GM18951 (cell line): ENCODE results near the gene TCF19.

ENCODE experiments used
- POLR2A ChIP-seq: IDR thresholded peaks from 4 replicates; pipeline ENCODE4 v1.6.1; 2011; ENCODE audit warnings: mild to moderate bottlenecking; ENCODE audit not compliant: insufficient read length, insufficient read depth; ENCODE audit errors: extremely low read depth
- in situ Hi-C: fragments of 300-500 bp; cut with MboI; formaldehyde crosslinking; loops from one replicate; pipeline ENCODE4 v1.12.0; 2022; ENCODE audit warnings: low sequenced_read_pairs, mixed read lengths, inconsistent platforms; ENCODE audit not compliant: unreplicated experiment

The TCF19 gene

DNA sequence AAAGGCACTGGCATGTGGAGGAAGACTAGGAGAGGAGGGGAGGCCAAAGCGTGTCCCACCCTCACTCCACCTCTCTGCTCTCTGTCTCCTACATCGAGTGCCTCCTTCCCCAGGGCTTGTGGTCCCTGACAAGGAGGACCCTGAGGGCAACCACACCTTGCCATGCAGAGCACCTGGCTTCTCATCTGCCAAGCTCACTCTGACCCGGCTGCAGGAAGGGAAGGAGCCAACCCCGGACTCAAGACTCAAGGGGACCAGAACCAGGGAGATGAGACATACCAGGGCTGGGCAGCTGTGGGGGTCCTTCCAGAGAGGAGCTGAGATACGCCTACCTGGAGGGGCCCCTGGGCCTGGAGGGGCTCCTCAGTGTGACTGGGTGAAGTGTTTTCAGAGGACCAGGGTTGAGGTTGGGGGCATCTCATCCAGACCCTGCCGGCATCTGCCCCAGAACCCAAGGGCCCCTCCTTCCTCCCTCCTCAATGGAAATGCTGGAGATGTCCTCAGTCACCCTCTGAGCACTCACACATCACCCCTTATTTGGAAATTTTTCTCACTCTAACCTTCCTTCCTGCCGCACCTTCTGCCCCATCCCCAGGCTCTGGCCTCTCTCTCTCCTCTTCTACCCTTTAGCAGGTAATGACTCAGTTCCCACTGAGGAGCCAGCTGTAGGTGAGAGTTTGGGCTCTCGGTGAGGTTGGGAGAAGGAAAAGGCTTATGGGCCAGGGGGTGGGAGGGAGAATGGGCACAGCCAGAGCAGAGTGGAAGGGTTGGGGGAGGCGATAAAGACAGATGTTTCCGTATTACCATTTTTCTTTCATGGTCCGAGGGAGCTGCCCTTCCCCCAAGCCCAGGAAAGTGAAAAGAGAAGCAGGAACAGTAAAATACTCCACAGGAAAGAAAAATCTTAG lies 44.1 kb downstream of the TCF19 start:
- in situ Hi-C loops = no loop called here
- no peak for TF ChIP-seq POLR2A

DNA sequence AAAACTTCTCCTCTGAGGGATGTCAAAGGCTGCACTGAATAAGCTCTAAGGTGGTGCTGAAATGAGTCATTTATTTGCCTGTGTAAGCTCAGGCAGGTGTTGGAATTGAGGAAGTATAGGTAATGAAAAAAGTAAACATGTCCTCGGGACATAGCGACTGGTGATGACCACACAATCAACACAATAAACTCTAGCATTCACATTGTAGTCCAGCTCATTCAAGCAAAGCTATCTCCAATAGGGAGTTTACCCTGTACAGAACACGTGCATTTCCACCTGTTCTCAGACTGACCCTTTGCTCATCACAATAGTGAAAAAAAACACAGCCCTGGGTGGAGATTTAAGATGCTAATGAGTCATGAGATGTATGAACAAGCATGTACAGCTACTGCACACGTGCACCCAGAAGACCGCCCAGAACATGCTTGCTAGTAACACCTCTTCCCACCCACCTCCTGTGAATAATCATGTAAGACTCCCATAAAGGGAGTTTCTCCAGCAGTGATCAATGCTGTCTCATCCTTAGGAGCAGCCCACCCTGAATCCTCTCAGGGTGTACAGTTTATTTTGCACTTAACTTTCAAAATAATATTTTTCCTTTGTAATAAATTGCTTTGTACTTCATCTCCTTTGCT lies 45.1 kb downstream of the TCF19 start:
- peak; percentile 33 for TF ChIP-seq POLR2A
- in situ Hi-C loops = no loop called here

DNA sequence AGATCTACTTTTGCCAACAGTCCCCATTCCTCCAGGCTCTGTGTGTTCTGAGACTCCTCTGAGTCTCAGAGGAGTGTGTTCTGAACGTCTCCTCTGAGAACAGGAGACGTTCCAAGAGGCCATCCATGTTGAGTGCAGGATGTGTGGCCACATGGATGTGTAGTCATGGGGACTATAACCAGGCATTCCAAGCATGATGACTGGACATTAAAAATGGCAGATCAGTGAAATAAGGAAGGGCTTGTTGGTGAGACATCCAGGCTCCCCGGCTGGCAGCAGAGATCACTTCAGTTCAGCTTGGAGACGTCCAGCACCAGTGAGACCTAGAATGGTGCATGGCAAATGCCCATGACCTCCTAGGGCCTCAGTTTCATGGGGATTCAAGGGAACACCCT lies 46.4 kb downstream of the TCF19 start:
- TF ChIP-seq POLR2A = no peak
- in situ Hi-C loops = no loop called here

DNA sequence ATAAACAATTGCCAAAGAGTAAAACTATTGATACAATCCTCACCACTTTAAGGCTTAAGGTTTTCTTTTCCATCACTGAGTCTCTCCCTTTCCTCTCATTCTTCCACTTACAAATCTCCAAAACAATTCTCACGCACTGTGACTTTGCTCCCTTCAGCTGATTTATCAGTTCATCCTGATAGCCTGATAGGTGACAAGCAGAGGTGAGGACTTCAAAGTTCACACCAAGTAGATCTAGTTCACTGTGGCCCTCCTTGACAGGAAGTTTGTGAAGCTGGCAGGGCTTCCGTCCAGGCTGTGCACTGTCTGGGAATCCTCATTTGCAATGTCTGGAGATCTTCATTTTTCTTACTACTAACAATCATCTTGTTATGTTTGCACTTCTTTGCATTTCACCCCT lies 47.2 kb downstream of the TCF19 start:
- in situ Hi-C loops = no loop called here
- no peak for TF ChIP-seq POLR2A

DNA sequence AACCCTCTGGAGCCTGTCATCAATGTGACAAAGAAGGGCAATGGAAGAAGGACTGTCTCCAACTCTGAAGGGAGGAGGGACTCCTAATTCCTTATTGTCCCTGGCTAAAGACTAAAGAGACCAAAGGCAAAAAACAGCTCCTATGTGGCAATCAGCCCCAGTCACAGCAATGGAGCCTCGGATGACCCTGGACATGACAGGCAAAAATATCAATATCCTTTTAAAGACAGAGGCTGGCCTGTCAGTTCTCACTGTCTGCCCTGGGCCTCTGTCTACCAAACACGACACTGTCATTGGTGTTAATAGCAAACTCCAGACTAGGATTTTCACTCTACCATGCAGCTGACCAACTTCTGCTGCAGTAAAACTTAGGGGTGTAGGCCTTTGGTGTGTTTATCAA lies 50.1 kb downstream of the TCF19 start:
- TF ChIP-seq POLR2A = no peak
- in situ Hi-C loops = no loop called here

DNA sequence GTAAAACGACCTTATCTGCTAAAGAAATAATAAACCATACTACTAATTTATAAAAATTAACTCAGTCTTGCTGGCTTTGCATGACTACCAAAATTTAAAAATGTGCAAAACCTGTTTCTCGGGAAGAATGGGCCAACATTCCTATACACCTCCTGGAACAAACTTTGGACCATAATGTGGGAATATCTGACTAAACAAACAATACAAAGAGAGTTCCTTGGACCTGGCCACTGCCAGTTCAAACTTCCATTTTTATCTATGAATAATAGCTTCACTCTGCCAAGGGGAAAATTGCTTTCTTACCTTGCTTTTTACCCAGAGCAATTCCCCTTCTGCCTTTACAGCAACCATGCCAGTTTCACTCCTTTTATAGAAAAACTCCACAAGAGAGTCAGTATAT lies 50.7 kb downstream of the TCF19 start:
- TF ChIP-seq POLR2A = no peak

DNA sequence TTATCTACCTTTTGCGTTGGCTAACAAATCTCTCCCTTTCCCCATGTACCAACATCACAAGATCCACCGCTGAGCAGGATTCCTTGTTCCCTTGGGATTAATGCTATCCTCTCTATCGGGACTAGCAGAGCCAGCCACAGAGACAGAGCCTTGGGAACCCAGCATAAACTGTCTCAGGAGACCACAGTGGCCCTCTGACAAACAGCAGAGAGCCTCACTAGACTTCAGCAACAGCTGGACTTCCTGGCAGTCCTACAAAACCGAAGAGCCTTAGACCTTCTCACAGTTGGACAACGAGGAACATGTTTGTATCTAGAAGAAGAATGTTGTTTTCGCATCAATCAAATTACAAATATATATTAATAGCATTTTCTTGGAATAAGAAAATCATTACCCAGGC lies 51.7 kb downstream of the TCF19 start:
- no peak for TF ChIP-seq POLR2A
- in situ Hi-C loops = no loop called here

More for the DNA sequence above, 50.7 kb downstream of the TCF19 start:
- in situ Hi-C loops = no loop called here

DNA sequence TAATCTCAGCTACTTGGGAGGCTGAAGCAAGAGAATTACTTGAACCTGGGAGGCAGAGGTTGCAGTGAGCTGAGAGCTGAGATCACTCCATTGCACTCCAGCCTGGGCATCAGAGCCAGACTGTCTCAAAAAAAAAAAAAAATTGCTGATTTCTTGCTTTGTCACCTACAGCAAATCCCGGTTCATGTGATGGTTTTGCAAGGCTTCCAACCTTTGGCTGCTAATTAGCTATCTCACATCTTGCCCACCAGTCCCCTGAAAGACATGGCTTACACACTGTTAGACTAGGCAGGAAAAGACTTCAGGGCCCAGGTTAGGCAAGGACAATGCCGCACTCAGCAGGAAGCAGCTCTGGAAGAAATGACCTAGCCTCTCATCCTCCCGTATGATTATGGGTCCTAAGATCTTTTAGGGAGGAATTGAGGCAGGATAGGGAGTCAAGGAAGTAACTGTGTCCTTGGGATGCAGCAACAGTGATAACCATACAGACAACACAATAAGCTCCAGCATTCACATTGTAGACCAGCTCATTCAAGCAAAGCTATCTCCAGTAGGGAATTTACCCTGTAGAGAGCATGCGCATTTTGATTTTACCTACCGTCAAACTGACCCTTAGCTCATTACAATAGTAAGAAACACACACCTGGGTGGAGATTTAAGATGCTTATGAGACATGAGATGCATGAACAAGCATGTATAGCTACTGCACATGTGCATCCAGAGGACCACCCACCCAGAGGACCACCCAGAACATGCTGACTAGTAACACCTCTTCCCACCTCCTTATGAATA lies 52.5 kb downstream of the TCF19 start:
- no peak for TF ChIP-seq POLR2A
- in situ Hi-C loops = no loop called here
